GM13976 (cell line): ENCODE data around the gene PDCL2.
"Not testable (repeated sequence)": the region's sequence is repeated elsewhere in the genome, so short reads cannot be mapped to it uniquely, and the experiment has no call there.

Experiments
- DNase-seq: peaks from one replicate; pipeline ENCODE4 v3.0.0; 2012; ENCODE audit warnings: low spot score
- CTCF ChIP-seq: IDR thresholded peaks from 2 replicates; pipeline ENCODE4 v1.5.1; 2012; ENCODE audit warnings: borderline replicate concordance, mild to moderate bottlenecking; ENCODE audit not compliant: insufficient read depth; ENCODE audit errors: extremely low read depth, missing control alignments, control extremely low read depth
- in situ Hi-C: fragments of 300-500 bp; cut with MboI; formaldehyde crosslinking; loops from one replicate; pipeline ENCODE4 v1.12.0; 2022; ENCODE audit warnings: low sequenced_read_pairs, mixed read lengths, inconsistent platforms; ENCODE audit not compliant: unreplicated experiment

PDCL2 gene

DNA sequence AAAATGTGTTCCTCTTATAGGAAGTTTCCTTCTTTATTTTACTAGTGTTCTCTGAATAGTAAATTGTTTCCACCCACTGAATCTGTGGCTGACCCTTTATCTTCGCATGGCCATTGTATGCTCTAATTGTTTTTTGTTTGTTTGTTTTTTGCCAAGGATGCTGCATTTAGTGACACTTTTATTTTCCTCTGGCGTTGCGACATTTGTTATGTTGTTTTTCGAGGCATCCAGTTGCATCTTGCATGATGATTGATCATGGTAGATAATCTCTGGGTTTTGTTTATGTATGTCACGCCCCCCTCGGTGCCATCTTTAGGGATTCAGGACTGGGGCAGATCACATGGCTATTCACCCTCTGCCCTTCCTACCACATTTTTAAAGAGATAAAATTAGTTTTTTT is 41.9 kb upstream of the PDCL2 start:
- no peak for TF ChIP-seq CTCF
- in situ Hi-C loops, result no loop called here
- no peak for DNase-seq

DNA sequence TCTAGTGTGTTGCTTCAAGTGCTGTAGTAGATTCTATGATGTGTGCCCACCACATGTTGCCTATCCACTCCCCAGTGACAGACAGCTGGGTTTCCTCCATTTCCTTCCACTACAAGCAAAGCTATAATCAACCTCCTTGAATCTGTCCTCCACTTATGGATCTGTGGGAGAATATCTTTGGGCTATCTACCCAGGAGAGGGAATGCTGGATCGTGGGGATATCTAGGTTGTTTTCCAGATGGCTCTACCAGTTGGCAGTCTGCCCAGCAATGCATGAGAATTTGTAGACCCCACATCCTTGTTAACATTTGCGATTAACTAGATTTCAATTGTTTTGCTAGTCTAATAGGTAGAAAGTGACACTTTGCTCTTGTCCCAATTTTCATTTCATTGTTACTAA is 33.8 kb upstream of the PDCL2 start:
- in situ Hi-C loops, result no loop called here

GRCh38 chr4:55624063-55624462 is 32.0 kb upstream of the PDCL2 start:
- in situ Hi-C loops, DNase-seq: not testable (repeated sequence)

More for the DNA sequence above, 33.8 kb upstream of the PDCL2 start:
- no peak for TF ChIP-seq CTCF
- DNase-seq, result no peak

GRCh38 chr4:55618546-55619143 is 26.6 kb upstream of the PDCL2 start:
- no peak for DNase-seq
- TF ChIP-seq CTCF, result no peak
- in situ Hi-C loops, result no loop called here

DNA sequence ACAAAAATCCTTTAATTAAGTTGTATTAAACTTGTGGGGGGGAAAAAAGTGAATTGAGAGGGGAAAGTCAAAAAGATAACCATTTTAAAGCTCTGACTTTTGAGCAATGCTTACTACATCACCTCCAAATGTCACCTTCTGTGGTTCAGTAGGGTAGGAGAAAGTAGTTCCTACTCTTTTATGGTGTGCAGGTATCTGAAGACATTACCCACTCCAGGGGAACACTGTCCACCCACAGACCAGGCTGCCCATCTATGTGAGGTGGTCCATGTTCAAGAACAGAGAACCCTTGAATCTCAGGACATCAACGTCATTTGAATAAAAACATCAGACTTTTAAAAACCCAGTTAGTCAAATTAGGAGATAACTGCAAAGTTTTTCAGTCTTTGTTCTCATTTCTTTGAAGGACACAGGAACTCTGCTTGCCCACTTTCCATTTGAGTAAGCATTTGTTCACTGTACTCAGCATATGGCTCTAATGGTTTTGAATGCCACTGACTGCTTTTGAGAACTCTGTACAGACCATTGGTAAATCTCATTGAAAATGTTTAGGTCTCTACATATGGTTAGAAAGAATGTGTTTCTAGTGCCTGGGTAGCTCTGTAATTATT is 25.6 kb upstream of the PDCL2 start:
- no peak for TF ChIP-seq CTCF
- in situ Hi-C loops, result no loop called here
- peak; percentile 66 for DNase-seq

DNA sequence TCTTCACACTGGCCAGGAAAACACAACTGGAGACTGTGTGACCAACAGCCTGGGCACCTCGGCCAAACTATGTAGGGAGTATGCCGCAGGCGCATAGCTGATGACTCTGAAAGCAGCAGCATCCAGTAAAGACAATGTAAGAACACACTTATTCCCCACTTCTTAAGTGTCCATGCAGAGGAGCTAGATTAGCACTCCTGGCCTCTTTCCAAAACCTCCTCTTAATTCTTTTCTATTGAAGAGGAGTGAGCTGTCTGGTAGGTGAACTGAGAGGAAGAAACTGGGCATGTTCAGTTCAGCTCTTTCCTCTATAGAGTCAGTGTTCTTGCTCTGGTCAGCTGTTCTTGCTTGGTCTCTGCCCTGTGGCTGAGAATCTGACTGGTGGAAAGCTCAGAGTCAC is 23.0 kb upstream of the PDCL2 start:
- no peak for TF ChIP-seq CTCF
- DNase-seq, result no peak
- in situ Hi-C loops, result no loop called here

GRCh38 chr4:55613621-55614020 is 21.6 kb upstream of the PDCL2 start:
- DNase-seq, result no peak
- TF ChIP-seq CTCF, result no peak
- in situ Hi-C loops, result no loop called here
